Activated naive CD4-positive, alpha-beta T cell treated with anti-CD3 and anti-CD28 coated beads, Interleukin-2, amount 10 ng/mL, durations not matched to agents 7 days and 5 days (primary cell): ENCODE measurements around the gene SGPP1.
"Not testable (repeated sequence)": the region's sequence is repeated elsewhere in the genome, so short reads cannot be mapped to it uniquely, and the experiment has no call there.

ENCODE experiments used
- CTCF ChIA-PET: fragments of 350-600 bp; sonication (Branson Sonifier 250); formaldehyde crosslinking; loops from one replicate; lab custom pipeline; 2021; ENCODE audit warnings: antibody characterized with exemption; lab: Charles Lee
- DNase-seq: peaks from one replicate; pipeline ENCODE4 v3.0.0-alpha.2; 2020
- H3K27ac Mint-ChIP-seq: one replicate; pipeline ENCODE4 v1.8.0; 2021; ENCODE audit warnings: mild to moderate bottlenecking, moderate library complexity, mixed read lengths
- H3K27me3 Mint-ChIP-seq: one replicate; pipeline ENCODE4 v1.8.0; 2021; ENCODE audit warnings: mild to moderate bottlenecking, mixed read lengths
- H3K36me3 Mint-ChIP-seq: one replicate; pipeline ENCODE4 v1.8.0; 2021; ENCODE audit warnings: mixed read lengths
- H3K4me1 Mint-ChIP-seq: one replicate; pipeline ENCODE4 v1.8.0; 2021; ENCODE audit warnings: mixed read lengths
- H3K4me3 Mint-ChIP-seq: one replicate; pipeline ENCODE4 v1.8.0; 2021; ENCODE audit warnings: mild to moderate bottlenecking, moderate library complexity, mixed read lengths
- H3K9me3 Mint-ChIP-seq: one replicate; pipeline ENCODE4 v1.8.0; 2021; ENCODE audit warnings: mixed read lengths

The SGPP1 gene

DNA sequence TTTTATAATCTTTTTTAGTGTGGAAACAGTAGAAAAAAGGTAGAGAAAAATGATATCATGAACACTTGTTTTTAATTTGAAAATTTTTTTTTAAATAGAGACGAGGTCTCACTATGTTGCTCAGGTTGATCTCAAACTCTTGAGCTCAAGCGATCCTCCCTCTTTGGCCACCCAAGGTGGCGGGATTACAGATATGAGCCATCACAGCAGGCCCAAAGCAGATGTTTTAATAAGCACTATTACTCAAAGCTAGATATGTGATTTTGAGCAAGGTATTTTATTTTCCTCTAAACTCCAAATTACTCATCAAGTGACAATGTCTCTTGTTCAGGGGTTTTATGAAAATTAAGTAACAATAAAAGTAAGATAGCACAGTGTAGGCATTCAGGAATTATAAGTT, 75.5 kb downstream of the SGPP1 start:
- Mint-ChIP-seq H3K4me3 (no peak overlapping the region), H3K9me3 (no peaks in the 10 kb centered on the region), H3K27ac (no peak overlapping the region), H3K4me1 (peaks cover 26% of the 10 kb centered on the region), H3K27me3 (no peaks in the 10 kb centered on the region), H3K36me3 (peaks cover 19% of the 10 kb centered on the region)
- DNase-seq = no peak
- CTCF ChIA-PET = no interaction called here

DNA sequence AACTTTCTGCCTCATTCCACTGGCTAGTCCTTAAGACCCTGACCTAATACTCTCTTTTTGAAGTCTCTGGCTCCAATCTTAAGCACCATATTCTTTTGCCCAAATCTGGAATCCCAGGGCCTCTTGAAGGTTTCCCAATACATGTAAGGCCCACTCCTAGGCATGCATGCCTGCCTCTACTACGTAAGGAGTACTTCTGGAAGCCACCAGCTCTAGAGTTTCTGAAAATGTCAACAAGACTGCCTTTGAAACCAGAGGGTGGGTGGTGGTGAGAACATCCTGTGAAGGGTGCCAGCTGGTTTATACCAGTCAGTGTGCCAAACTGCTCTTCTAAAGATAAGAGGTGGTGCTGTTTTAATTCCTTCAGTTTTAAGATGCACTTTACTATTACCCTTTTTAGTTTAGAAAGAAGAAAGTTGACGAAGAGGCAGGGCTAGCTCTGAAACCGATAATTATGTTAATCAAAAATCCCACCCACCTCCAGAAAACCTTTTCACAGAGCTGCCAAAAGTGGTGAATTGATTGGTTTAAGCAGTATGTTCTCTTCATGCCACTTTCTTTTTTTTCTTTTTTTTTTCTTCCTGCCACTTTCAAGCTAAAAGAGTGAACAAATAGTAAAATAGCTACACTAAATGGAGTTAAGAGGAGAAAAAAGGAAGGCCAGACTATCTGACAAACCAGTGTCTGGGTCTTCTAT, 77.5 kb downstream of the SGPP1 start:
- peak; percentile 72 for DNase-seq
- Mint-ChIP-seq H3K27ac (peak overlapping the region; percentile 99), H3K4me3 (peak overlapping the region; percentile 29), H3K36me3 (peaks cover 19% of the 10 kb centered on the region), H3K9me3 (no peaks in the 10 kb centered on the region), H3K4me1 (peaks cover 26% of the 10 kb centered on the region), H3K27me3 (no peaks in the 10 kb centered on the region)
- CTCF ChIA-PET = interaction anchor here (1.2 to 1.4 kb wide), 3 partner anchors 10 to 262 kb away, joined by 3 read pairs; no protein-coding TSS in a partner anchor

DNA sequence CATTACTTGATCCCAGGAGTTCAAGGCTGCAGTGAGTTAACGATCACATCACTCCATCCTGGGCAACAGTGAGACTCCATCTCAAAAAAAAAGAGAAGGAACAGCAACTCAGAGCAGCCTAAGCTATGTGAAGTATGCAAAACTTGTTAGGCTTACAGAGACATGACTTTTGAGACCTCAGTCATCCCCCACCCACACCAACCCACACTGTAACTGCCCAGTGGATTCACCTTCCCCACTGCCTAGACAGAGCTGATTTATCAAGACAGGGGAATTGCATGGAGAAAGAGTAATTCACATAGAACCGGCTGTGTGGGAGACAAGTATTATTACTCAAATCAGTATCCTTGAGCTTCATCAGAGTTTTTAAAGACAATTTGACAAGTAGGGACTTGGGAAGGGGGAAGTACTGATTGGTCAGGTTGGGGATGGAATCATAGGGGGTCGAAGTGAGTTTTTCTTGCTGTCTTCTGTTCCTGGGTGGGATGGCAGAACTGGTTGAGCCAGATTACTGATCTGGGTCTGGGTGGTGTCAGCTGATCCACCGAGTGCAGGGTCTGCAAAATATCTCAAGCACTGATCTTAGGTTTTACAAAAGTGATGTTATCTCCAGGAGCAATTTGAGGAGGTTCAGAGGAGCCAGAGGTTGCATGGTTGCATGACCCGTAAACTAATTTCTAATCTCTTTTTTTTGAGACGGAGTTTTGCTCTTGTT, 80.0 kb downstream of the SGPP1 start:
- CTCF ChIA-PET = interaction anchor here (1.1 to 1.4 kb wide), 3 partner anchors 15 to 123 kb away, joined by 3 to 5 read pairs (median 4); no protein-coding TSS in a partner anchor
- Mint-ChIP-seq H3K4me1 (peaks cover 31% of the 10 kb centered on the region), H3K27me3 (no peaks in the 10 kb centered on the region), H3K36me3 (peaks cover 16% of the 10 kb centered on the region), H3K27ac (no peak overlapping the region), H3K4me3 (no peak overlapping the region), H3K9me3 (no peaks in the 10 kb centered on the region)
- no peak for DNase-seq

DNA sequence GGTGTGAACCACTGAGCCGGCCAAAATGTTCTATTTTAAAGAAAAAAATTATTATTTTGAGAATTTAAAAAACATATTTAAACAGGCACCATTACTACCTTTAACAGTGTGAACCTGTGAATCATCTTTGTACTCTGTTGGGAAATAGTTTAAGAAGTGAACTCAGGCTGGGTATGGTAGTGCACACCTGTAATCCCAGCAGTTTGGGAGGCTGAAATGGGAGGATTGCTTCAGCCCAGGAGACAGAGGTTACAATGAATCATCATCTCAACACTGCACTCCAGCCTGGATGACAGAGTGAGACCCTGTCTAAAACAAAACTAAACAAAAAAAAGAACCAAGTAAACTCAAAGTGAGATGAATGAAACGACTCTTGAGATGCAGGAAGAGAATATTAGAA, 83.1 kb downstream of the SGPP1 start:
- peaks cover 8% of the 10 kb centered on the region for H3K36me3 Mint-ChIP-seq
- H3K27ac Mint-ChIP-seq = no peak overlapping the region
- CTCF ChIA-PET = interaction anchor here (2.3 kb wide), 1 partner anchor 125 kb away, joined by 10 read pairs; no protein-coding TSS in a partner anchor
- no peak overlapping the region for H3K4me3 Mint-ChIP-seq
- H3K9me3 Mint-ChIP-seq = no peaks in the 10 kb centered on the region
- H3K4me1 Mint-ChIP-seq = peaks cover 24% of the 10 kb centered on the region
- no peaks in the 10 kb centered on the region for H3K27me3 Mint-ChIP-seq
- no peak for DNase-seq

DNA sequence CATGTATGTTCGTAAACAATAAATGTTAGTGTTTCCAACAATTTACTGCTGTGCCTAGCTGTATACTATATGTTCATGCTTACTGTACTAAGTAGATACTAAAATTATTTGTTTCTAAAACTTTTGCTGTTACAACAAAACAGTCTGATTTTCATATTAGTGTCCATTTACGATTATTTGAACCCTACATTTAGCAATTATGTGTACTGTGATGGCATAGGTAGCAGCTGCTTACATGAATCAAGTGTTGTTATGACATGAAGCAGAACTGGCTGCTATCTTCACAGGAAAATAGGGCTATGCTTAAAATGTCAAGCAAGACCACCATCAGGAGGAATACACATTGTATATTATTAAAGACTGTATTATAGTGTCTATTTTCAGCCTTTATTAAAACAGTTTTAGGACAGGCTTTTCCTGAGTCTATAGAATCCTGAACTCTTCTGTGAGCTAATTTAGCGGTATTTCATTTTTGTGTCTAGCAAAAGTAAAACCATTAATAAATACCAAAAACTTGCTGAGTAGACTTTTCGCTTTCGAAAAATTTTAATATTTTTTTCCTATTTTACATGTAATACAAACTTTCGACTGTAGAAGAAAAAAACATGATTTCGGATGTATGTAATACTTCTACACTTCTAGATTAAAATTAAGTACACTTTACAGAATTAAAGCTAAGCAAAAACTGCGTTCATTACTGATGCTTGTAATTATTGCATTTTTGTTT, 85.0 kb downstream of the SGPP1 start:
- Mint-ChIP-seq H3K27ac (peak overlapping the region; percentile 93), H3K4me3 (peak overlapping the region; percentile 77), H3K27me3 (no peaks in the 10 kb centered on the region), H3K9me3 (no peaks in the 10 kb centered on the region), H3K36me3 (peaks cover 15% of the 10 kb centered on the region), H3K4me1 (peaks cover 35% of the 10 kb centered on the region)
- CTCF ChIA-PET = interaction anchor here (1.0 to 2.3 kb wide), 4 partner anchors 10 to 254 kb away, joined by 3 to 10 read pairs (median 4); no protein-coding TSS in a partner anchor
- DNase-seq = no peak

DNA sequence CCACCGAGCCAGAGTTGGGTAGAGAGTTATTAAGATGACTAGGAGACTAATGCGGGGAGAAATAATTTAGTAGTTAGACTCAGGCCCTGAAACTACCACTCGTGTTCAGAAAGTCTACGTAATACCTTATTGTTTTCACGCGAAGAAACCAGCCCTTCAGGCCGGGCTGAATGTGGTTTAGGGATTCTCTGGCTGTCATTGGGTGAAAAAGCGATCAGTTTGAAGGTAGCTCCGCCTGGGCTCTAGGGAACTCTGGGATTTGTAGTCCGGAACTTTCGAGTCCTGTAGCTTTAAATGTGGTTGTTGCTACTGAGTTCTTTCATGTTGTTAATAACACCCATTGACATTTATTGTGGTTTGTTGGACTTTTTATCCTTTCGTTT, 85.6 kb downstream of the SGPP1 start:
- peak overlapping the region; percentile 93 for H3K27ac Mint-ChIP-seq
- peaks cover 19% of the 10 kb centered on the region for H3K36me3 Mint-ChIP-seq
- no peaks in the 10 kb centered on the region for H3K9me3 Mint-ChIP-seq
- CTCF ChIA-PET = interaction anchor here (1.1 to 2.3 kb wide), 4 partner anchors 10 to 253 kb away, joined by 3 to 10 read pairs (median 4); no protein-coding TSS in a partner anchor
- peak overlapping the region; percentile 77 for H3K4me3 Mint-ChIP-seq
- DNase-seq = peak; percentile 90
- H3K4me1 Mint-ChIP-seq = peaks cover 39% of the 10 kb centered on the region
- no peaks in the 10 kb centered on the region for H3K27me3 Mint-ChIP-seq

DNA sequence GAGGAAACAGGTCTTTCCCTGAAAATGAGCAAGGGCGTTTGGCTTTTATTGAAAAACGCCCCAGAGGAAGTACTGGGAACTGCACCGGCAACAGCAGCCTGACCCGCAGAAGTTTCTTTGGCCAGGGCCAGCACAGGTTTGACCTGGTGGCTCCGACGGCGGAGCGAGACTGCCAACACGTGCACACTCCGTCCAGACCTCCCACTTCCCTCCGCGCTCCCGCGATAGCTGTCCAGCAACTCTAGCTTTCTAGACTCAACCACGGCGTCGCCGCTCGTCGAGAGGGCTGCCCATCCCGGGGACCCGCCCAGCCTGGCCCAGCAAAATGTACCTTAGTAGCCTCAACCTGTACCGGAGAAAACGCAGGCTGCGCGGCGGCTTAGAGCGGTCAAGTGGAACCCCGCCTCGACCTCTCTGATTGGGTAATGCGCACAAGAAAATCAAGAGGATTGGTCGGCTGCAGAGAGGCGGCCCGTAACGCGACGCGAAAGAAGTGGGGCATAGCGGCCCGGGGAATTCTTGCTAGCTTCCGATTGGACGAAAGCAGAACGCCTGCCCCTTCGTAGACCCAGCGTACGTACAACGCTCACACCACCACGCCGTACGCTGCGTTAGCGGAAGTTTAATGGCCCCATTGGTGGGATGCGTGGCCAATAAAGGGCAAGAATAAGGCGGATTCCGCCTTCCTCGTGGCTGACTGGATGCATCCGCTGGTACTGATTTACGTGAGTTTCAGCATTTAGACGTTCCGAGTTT, 86.2 kb downstream of the SGPP1 start, which contains the start of gene WDR89:
TSS of gene WDR89 (minus strand) at position 399 of the 756 bp plus-strand sequence. CDS start 41,929 bp downstream, outside the sequence.
- Mint-ChIP-seq H3K9me3 (peaks cover 5% of the 10 kb centered on the region), H3K36me3 (peaks cover 25% of the 10 kb centered on the region), H3K27ac (peak within 1 kb of the TSS; percentile 93), H3K4me1 (peaks cover 44% of the 10 kb centered on the region), H3K4me3 (peak within 1 kb of the TSS; percentile 77), H3K27me3 (no peaks in the 10 kb centered on the region)
- CTCF ChIA-PET = interaction anchor here (1.1 to 1.4 kb wide), 4 partner anchors 9 to 253 kb away, joined by 3 to 6 read pairs (median 4); no protein-coding TSS in a partner anchor
- DNase-seq = peak; percentile 98

DNA sequence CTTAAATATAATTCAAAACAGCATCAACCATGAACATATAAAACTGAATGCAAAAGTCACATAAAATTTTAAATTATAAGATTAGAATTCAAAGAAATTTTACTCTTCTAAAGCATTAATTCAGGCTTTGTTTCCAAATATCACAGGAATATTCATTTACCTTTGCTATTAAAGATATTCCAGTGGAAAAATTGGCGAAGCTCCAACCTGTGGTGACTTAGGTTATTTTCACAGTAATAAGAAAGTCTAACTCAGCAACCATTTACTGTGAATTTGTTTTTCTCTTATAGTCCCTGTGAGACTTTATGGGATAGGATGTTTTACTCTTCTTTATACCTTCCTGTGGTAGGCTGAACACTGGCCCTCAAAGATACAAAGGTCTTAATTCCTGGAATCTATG, 89.4 kb downstream of the SGPP1 start:
- Mint-ChIP-seq H3K4me1 (peaks cover 58% of the 10 kb centered on the region), H3K27ac (no peak overlapping the region), H3K36me3 (peaks cover 43% of the 10 kb centered on the region), H3K9me3 (peaks cover 23% of the 10 kb centered on the region), H3K27me3 (no peaks in the 10 kb centered on the region), H3K4me3 (no peak overlapping the region)
- CTCF ChIA-PET = no interaction called here
- DNase-seq = no peak

DNA sequence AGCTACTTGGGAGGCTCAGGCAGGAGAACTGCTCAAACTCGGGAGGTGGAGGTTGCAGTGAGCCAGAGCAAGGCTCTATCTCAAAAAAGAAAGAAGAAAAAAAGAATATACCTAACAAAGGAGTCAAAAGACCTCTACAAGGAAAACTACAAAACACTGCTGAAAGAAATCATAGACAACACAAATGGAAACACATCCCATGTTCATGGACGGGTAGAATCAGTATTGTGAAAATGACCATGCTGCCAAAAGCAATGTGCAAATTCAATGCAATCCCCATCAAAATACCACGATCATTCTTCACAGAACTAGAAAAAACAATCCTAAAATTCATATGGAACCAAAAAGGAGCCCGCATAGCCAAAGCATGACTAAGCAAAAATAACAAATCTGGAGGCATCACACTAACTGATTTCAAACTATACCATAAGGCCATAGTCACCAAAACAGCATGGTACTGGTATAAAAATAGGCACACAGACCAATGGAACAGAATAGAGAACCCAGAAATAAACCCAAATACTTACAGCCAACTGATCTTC, 91.7 kb downstream of the SGPP1 start:
- Mint-ChIP-seq H3K36me3 (peaks cover 43% of the 10 kb centered on the region), H3K9me3 (peaks cover 23% of the 10 kb centered on the region), H3K4me1 (peaks cover 52% of the 10 kb centered on the region)
- not testable (repeated sequence) for H3K27ac Mint-ChIP-seq, DNase-seq, H3K4me3 Mint-ChIP-seq, H3K27me3 Mint-ChIP-seq
- CTCF ChIA-PET = interaction anchor here (6.4 kb wide), 1 partner anchor 134 kb away, joined by 69 read pairs; no protein-coding TSS in a partner anchor
